CD4-positive, alpha-beta T cell treated with Interleukin-15 for 1 hour (primary cell): ENCODE measurements around the gene SH2D7.
"Not testable (repeated sequence)": the region's sequence is repeated elsewhere in the genome, so short reads cannot be mapped to it uniquely, and the experiment has no call there.

ENCODE experiments used
- DNase-seq: peaks from one replicate; pipeline ENCODE4 v3.0.0-alpha.2; 2020

The SH2D7 gene

DNA sequence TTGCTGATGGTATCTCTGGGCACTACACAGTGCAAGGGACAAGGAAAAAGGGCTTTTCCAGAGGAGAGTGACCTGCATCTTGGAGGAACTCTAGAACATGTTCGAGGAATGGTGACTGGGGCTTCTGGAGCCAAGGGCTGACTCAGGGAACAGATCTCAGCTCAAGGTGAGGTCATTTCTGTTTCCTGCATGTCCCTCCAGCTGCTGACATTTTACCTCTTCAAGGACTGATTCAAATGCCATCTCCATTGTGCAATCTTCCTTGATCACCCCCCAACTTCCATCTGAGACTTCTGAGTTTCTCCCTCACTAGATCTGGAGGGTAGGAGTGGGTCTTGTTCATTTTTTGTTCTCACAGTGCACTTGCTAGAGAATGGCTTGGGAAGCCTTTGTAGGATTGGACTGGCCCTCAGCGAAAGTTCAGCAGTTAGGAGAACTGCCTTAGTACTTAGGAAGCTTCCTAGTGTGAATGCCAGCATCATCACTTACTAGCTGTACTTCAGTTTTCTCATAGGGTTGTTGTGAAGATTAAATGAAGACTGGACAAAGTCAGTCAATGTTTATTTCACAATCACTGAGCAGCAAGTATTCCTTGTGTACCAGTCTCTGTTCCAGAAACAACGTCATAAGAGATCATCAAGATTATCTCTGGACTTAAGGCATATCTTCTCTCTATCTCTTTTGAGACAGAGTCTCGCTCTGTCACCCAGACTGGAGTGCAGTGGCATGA, 54.2 kb downstream of the SH2D7 start:
- DNase-seq: no peak

DNA sequence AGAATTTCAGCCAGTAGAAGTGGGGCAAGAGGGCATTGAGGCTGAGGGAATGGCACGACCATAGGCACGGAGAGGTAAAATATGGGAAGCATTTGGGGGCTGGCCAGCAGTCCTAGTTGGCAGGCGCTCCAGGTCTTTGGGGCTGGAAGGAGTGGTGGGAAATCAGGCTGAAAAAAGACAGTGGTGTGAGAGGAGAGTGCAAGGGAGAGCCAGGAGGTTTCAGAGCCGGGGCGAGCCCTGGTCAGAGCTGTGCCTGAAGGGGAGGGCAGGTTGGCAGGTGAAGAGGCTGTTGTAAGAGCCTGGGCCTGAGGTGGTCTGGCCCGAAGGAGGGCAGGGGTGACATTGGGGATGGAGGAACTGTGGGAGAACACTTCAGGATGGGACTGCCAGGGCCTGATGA, 55.2 kb downstream of the SH2D7 start:
- no peak for DNase-seq

DNA sequence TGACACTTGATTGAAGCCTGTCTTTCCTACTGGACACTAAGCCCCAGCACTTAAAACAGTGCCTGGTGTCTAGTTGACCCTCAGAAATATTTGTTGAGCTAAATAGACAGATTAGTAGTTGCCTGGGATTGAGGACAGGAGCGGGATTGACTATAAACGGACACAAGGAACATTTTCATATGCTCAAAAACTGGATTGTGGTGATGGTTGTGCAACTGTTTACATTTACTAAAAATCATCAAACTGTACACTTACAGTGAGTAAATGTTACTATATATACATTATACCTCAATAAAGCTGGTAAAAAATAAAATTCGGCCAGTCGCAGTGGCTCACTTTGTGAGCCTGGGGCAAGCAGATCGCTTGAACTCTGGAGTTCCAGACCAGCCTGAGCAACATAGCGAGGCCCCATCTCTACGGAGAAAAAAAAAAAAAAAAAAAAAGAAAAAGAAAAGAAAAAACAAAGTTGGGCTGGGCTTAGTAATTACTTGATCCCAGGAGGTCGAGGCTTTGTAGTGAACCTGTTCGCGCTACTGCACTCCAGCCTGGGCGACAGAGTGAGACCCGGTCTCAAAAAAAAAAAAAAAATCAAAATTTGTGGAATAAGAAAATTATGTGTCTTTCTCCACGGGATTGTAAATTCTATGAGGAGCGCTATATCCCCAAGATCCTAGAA, 56.2 kb downstream of the SH2D7 start:
- no peak for DNase-seq

DNA sequence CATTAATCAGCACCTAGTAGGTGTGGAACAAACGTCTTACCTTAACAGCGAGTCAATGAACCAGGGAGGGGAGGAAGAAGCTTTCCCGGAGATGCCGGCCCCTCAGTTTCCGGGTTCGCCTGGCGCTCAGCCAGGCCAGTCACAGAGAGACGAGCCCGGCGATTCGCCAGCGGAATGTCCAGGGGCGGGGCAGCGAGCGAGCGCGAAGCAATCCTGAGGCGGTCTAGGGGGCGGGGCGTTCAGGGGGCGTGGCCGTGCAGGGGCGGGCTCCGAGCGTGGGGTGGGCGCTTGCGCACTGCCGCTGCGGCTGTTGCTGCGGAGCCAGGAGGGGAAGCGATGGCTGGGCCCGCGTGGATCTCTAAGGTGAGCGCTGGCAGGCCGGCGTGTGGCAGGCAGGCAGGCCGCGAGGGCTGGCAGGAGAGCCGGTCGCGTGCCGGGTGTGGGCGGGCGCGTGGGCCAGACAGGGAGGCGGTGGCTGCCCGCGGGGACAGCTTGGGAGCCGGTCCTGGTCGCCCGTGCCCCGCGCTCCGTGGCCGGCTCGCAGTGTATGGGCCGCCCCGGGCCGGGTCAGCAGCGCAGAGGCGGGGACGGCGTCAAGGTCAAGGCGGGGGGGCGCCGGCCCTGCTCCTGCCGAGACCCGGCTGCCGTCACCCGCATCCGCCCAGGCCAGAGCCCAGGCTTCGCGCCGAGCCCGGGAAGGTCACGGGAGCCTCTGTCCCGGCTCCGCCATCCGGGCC, 56.9 kb downstream of the SH2D7 start, which contains the start of gene IDH3A:
Gene IDH3A (plus strand): TSS at position 295 of the 737 bp plus-strand sequence. CDS start 42 bp downstream, at position 337.
- DNase-seq: peak; percentile 97

DNA sequence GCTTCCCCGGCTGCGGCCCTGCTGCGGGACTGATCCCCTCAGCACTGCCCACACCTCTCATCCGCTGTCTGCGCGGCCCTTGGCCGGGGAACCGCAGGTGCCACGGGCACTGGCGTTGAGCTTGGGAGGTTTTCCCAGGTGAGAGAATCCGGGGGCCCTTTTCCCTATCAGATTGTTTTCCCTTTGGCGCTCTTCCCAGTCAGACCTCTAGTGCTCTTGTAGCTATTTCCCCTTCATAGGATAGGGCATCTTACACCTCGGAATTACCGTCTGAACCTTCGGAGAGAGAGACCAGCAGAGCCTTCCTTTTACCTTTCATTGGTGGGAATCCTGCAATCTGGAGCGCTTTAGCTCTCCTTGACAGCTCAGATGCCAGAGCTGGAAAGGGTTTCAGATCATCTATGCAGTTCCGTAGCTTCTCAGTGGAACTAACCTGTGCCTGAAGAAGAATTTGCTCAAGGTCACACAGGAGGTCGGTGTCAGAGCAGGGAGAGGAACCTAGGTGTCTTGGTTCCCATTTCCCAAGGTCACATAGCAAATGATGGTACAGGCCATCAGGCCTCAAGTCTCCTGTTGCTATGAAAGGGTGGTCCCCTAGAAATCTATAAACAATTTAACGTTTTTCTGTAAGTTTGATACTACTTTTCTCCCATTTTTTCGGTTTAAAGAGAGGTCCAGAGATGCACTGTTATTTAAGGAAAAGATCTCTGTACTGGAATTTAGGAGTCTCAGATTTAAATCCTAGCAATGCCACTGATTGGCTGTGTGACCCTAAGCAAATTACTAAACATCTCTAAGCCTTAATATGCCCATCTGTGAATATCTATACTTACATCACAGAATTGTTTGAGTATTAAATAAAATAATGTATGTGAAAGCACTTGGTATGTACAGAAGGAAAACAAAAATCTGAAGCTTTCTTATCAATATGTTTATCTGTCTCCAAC, 57.7 kb downstream of the SH2D7 start:
- DNase-seq: no peak

DNA sequence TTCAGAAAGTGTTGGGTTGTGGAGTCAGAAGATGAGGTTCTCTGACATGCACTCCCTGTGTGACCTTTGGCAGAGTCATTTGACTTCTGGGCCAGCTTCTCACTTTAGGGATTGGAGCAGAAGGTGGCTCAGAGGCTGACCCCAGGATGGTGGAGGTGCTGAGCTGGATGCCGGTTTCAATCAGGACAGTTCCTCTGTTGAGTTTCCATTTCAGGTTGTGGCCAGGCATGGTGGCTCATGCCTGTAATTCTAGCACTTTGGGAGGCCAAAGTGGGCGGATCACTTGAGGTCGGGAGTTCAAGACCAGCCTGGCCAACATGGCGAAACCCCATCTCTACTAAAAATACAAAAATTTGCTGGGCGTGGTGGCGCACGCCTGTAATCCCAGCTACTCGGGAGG, 58.7 kb downstream of the SH2D7 start:
- DNase-seq: not testable (repeated sequence)
